Stimulated activated CD4-positive, alpha-beta T cell treated with anti-CD3 and anti-CD28 coated beads, Interleukin-15, amount 100 ng/mL, for 24 hours (primary cell): ENCODE results near the gene ADAMTSL2.

ENCODE experiments used
- DNase-seq: peaks from one replicate; pipeline ENCODE4 v3.0.0-alpha.2; 2020

Gene ADAMTSL2

DNA sequence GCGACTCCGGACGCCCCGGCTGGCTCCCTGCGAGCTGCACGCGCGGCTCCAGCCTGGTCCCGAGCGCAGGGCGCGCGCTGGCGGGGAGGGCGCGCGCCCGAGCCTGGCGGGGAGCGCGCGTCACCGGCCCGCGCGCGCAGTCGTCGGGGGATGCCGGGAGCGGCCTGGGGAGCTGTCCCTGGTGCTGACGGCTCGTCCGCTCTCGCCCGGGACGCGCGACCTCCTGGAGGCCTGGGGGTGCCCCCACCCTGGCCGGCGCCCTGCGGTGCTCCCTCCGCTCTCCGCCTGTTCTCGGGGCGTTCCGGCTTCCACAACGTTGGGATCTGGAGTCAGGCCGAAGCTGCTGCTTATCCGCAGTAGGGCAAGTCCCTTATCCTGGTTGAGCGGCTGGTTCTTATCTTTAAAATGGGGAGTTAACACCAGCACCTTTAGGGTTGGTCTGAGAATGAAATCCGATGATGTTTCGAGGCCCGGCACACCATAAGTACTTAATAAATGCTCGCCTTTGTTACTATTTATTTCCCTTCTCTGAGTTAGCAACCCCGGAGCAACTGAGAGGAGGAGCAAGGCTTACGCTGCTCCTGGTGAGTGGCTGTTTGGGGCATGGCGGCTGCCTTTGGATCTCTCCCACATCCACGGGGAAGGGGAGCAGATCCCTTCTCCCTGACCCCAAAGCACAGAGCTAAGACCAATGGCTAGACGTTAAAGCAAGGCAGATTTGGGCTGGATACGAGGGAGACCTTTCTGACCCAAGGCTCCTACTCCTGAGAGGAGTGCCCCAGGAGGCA, 75.0 kb downstream of the ADAMTSL2 start, which contains the start of gene FAM163B:
TSS of gene FAM163B (minus strand) at position 79 of the 788 bp plus-strand sequence. CDS start 29,166 bp downstream, outside the sequence.
- DNase-seq: peak; percentile 55

DNA sequence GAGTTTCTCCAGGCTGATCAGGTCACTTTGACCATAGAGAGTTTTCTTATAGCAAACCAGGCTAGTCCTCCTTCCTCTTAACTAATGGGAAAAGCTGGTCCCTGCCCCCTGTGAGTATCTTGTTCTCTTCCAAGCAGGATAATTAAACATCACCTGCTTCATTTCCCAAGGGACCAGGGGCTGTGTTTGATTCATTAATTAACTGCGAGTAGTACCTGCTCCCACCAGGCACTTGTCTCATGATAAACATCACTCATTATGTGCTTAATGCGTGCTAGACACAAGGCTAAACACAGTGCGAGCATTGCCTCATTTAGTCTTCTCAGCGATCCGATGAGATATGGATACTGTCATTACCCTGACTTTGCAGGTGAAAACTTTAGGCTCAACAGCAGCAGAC, 76.3 kb downstream of the ADAMTSL2 start:
- no peak for DNase-seq

DNA sequence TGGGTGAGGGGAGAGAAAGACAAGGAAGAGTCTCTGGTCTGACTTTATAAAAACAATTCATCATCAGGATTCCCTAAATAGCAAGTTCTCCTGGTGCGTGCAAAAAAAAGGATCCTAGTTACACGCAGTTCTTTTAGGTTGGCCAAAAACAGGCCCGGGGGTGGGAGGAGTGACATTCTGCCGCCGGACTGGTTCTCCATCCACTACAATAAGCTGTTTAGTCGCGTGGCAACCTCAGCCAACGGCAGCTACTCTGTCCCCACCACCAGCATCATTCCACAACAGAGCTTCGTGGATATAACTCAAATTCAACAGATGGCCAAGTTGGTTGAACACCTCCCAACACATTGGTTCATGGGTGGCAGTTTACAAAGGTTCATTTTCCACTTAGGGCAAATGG, 77.5 kb downstream of the ADAMTSL2 start:
- no peak for DNase-seq

DNA sequence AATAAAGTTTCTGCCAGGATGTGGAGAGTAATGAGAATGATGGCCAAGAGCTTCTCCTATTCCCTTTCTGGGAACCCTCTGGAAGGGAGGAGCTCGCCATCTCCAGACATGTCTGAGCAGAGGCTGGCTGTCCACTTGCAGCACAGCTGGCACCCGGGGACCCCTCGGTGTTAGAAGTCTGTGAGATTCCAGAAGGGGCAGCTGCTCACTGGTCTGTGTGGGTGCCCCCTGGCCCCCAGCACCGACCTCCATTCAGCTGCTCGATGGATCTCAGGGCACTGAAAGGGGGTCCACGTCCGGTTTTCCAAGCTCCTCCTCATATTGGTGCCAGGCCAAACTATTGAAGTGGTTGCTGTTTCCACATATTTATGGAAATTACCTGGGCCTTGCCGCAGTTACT, 78.3 kb downstream of the ADAMTSL2 start:
- DNase-seq: no peak

DNA sequence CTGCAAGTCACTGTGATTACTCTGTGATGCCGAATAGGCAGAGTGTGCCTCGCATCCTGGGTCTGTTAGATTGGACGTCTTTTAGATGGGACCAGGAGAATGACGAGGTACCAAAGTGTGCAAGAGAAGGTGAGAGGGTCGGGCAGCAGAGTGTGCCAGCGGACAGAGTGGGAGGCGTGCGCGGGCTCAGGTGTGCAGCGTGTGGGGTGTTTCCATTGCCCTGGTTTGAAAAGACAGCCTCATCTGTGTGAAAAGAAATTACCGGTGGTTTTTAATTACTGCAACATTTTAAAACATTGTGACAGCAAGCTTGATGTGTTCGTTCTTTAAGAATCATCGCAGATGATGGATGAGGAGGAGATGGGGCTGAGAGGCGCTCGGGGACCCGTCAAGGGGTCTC, 78.9 kb downstream of the ADAMTSL2 start:
- no peak for DNase-seq

DNA sequence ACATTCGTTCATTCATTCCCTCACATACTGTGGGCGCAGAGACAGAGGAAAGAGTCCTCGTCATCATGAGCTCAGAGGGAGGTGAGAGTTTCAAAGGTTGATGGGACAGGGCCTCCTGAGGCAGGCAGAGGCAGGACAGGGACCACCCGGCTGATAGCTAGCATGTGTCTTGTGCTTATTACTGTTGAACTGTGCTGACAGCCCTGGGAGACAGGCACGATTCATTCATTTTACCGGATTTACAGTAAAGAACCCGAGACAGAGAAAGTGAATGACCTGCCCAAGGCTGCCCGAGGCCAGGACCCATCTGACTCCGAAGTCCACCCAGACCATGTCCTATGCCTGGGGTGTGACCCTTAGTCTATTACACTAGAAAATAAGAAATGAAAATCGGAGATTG, 79.6 kb downstream of the ADAMTSL2 start:
- DNase-seq: no peak

DNA sequence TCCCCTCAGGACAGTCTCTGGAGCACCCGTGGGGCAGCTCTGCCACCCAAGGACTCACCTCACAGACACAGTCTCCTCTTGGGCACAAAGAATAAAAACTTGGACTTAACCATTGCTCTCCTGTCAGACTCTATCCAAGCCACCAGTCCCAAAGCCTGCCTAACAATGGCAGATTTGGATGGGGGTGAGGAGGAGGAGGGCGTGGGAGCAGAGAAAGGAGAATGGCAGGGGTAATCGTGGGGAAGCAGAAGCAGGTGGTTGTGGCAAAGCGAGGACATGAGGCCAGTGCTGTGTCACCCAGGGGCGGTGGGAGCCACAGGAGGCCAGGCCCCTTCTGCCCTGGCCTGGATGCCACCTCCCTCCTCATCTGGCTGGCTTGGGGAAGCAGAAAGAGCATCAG, 80.2 kb downstream of the ADAMTSL2 start:
- no peak for DNase-seq

DNA sequence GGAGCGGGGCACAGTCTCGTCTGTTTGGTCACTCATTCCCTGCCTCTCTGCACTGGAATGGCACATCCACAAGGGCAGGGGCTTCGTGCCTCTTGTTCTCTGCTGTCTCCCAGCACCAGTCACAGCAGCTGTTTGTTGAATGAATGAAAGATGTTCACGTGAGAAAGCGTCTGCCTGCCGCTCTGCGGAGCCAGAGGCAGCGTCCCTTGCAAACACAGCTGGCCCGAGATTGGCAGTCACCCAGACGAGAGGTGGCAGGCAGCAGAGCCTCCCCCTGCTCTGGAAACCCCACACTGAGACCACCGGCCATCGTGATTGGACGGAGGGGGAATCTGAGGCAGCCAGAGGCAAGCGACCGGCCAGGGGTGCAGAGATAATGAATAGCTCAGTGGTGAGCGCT, 80.7 kb downstream of the ADAMTSL2 start:
- no peak for DNase-seq

DNA sequence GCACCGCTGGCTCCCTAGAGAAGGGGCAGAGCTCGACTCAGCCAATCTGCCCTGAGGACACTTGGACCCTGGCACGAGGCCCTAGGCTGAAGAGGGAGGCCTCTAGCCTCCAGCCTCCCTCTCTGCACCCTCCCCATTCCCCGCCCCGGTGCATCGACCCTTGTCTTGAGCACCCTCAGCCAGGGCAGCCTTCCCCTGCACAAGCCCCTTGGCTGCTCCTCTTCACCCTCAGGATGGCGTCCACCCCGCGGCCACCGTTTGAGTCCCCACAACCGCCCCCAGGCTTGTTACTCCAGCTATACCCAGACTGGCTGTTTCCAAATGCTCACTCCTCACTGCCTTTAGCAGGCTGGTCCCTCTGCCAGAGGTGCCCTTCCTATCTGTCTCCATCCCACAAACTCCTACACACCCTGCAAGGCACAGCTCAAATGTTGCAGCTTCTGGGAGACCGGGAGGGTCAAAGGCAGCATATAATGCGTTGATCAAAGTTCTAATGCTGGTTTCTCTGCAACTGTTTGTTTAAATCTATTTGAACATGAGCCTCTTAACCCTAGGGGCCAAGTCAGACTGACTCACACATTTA, 81.2 kb downstream of the ADAMTSL2 start:
- DNase-seq: no peak

DNA sequence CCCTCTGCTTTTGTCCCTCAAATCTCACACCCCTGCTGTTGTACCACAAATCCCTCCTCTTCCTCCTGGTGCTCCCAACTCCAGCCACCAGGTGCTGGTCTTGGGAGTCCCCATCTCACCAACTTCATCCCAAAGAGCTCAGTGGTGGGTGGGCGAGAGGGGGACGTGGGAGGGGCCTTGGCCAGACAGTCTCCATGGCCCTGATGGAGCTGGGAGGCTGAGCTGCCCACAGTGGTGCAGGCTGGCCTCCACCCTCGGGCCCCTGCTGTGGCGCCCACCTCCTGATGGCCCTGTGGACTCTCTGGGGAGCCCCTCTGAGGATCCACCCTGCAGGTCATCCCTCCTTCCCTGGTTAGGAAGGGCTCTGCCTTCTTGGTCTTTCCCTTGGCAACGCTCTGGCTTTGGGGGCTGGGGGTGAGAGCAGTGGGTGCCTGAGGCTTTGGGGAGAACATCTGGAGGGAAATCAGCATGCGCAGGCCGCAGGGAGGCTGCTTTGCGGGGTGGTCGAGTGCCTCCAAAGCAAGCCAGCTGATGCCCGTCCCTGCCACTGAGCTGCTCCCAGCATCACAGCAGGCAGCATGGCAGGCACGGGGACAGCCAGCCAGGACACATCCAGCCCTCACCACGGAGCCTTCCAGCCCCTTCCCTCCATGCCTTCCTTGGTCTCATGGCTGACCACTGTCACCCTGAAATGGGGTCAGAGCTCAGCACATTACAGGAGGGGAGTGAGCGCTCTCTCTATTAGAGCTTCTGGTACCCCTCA, 82.3 kb downstream of the ADAMTSL2 start:
- no peak for DNase-seq

DNA sequence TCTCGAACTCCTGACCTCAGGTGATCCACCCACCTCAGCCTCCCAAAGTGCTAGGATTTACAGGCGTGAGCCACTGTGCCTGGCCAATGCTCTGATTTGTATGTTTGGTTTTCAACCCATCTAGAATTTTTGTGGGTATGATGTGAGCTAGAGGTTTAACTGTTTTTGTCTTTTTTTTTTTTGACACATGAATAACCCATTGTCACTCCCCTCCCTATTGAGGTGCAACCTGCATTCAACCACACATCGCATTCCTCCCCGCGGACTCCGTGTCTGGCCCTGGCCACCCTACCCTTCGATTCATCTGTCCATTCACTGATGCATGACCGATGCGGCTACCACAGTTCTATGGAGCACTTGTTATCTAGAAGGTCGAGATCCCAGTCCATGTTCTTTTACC, 84.2 kb downstream of the ADAMTSL2 start:
- DNase-seq: no peak

DNA sequence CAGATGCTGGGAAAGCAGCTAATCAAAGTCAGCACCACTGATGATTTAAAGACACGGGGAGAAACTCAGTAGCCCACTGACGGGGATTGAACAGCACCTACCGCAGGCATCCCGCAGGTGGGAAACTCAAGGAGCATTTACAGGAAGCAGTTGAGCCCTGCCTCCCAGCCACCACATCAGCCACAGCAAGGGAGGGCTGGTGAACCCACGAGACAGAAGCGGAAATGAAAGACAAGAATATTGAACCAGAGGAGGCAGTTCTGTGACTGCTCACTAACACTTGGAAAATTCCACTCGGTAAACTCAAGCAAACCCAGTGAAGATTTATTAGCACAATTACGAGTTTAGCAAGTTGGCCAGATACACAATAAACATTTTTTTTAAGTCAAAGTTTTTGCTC, 85.3 kb downstream of the ADAMTSL2 start:
- peak; percentile 70 for DNase-seq

DNA sequence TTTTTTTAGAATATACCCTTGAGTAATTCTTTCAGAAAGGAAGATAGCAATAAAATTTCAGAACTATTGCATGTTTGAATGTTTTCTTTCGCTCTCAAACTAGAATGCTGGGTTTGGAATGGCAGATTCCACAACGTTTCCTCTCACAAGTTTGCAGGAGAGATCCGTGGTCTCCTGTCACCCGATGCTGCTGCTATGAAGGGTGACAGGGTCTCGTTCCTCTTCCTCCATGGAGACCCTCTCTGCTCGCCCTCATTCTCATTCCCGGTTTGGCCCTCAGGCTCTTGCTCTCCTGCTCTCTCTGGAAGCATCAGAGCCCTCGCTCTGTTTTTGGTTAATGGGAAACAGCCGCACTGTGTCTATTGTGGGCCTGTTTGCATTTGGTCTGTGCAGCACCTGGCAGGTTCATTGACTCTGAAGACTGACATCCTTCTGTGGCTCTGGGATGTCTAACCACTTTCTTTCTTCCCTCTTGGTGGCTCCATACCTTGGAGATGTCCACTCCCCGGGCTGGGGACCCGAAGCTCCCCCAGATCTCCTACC, 87.3 kb downstream of the ADAMTSL2 start:
- DNase-seq: no peak

DNA sequence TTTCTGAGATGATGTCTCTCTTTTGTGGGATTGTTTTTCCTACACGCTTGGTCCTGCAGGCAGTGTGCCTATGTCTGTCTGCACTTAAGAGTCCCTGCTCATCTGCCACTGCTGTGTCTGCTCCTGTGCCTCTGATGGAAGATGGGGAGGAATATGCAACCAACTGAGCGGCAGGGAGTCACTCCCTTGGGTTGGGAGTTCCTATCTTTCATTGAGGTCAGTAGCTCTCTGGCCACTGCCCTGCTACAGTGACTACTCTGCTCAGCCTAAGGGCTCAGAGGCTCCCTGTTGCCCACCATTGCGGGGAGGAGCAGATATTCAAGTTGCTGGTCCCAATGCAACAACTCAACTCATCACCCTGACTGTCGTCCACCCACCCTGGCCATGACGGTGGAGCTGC, 88.1 kb downstream of the ADAMTSL2 start:
- no peak for DNase-seq
